Neuronal stem cell (in vitro differentiated cells): ENCODE results near the gene ZBTB40.

Experiments used
- DNase-seq: peaks from one replicate; pipeline ENCODE4 v3.0.0-alpha.2; 2013; ENCODE audit warnings: low spot score
- H2AFZ ChIP-seq: one replicate; pipeline ENCODE4 v1.6.1; 2013; ENCODE audit warnings: mild to moderate bottlenecking, low read length, inconsistent platforms
- H2AK5ac ChIP-seq: 2 replicates; pipeline ENCODE4 v1.6.1; 2013; ENCODE audit warnings: low read depth, mild to moderate bottlenecking, inconsistent platforms, low read length, moderate library complexity, mixed read lengths
- H2BK120ac ChIP-seq: 2 replicates; pipeline ENCODE4 v1.6.1; 2013; ENCODE audit warnings: low read depth, mild to moderate bottlenecking, inconsistent platforms, low read length, moderate library complexity, mixed read lengths
- H2BK12ac ChIP-seq: one replicate; pipeline ENCODE4 v1.6.1; 2013; ENCODE audit warnings: low read length, inconsistent platforms
- H2BK15ac ChIP-seq: 2 replicates; pipeline ENCODE4 v1.6.1; 2013; ENCODE audit warnings: mild to moderate bottlenecking, low read length, inconsistent platforms, mixed read lengths
- H2BK5ac ChIP-seq: one replicate; pipeline ENCODE4 v1.6.1; 2013; ENCODE audit warnings: inconsistent platforms, mild to moderate bottlenecking, low read length, moderate library complexity
- H3K14ac ChIP-seq: one replicate; pipeline ENCODE4 v1.6.1; 2013; ENCODE audit warnings: low read length, inconsistent platforms
- H3K18ac ChIP-seq: 2 replicates; pipeline ENCODE4 v1.6.1; 2013; ENCODE audit warnings: low read length, inconsistent platforms
- H3K23ac ChIP-seq: 2 replicates; pipeline ENCODE4 v1.6.1; 2013; ENCODE audit warnings: low read depth, mild to moderate bottlenecking, mixed read lengths, low read length, inconsistent platforms; ENCODE audit not compliant: poor library complexity
- H3K27ac ChIP-seq: replicated peaks from 3 replicates; pipeline ENCODE4 v1.5.1; 2013; ENCODE audit warnings: low read length, inconsistent platforms
- H3K27me3 ChIP-seq, 3 experiments: 2 replicates each; pipeline ENCODE4 v1.6.1; 2013; ENCODE audit warnings: low read length in 3 of 3, mild to moderate bottlenecking in 2 of 3, inconsistent platforms in 1 of 3, low read depth in 1 of 3, mixed read lengths in 1 of 3, moderate library complexity in 1 of 3; ENCODE audit not compliant: control insufficient read depth in 3 of 3, insufficient read depth in 3 of 3
- H3K36me3 ChIP-seq, 2 donors: replicated peaks in 1 of 2; 2 replicates each; pipeline ENCODE4 v1.6.1; 2013; ENCODE audit warnings: low read length in 2 of 2; ENCODE audit not compliant: control insufficient read depth in 2 of 2, insufficient read depth in 2 of 2
- H3K4ac ChIP-seq: 2 replicates; pipeline ENCODE4 v1.6.1; 2013; ENCODE audit warnings: inconsistent platforms, mild to moderate bottlenecking, low read length, moderate library complexity
- H3K4me1 ChIP-seq, 2 donors: 1 replicate in 1 of 2; 2 replicates in 1 of 2; pipeline ENCODE4 v1.6.1; 2013; ENCODE audit warnings: low read length in 2 of 2, low read depth in 1 of 2; ENCODE audit not compliant: control insufficient read depth in 2 of 2, insufficient read depth in 1 of 2
- H3K4me2 ChIP-seq: one replicate; pipeline ENCODE4 v1.6.1; 2013; ENCODE audit warnings: mild to moderate bottlenecking, low read length, inconsistent platforms; ENCODE audit not compliant: insufficient read depth, poor library complexity, severe bottlenecking
- H3K4me3 ChIP-seq, 2 donors: 2 replicates each; pipeline ENCODE4 v1.5.1; 2013; ENCODE audit warnings: low read length in 2 of 2, mild to moderate bottlenecking in 2 of 2, inconsistent platforms in 1 of 2, moderate library complexity in 1 of 2
- H3K79me1 ChIP-seq: one replicate; pipeline ENCODE4 v1.6.1; 2013; ENCODE audit warnings: low read depth, mild to moderate bottlenecking, inconsistent platforms, low read length, moderate library complexity
- H3K9ac ChIP-seq: one replicate; pipeline ENCODE4 v1.6.1; 2013; ENCODE audit warnings: mild to moderate bottlenecking, low read depth, low read length, inconsistent platforms; ENCODE audit not compliant: poor library complexity
- H3K9me3 ChIP-seq, 2 donors: replicated peaks in 1 of 2; 2 replicates each; pipeline versions ENCODE3 to v1.6.1; 2013; ENCODE audit warnings: low read length in 2 of 2, mild to moderate bottlenecking in 2 of 2, inconsistent platforms in 1 of 2, low read depth in 1 of 2, mixed read lengths in 1 of 2, moderate library complexity in 1 of 2; ENCODE audit not compliant: control insufficient read depth in 2 of 2, insufficient read depth in 1 of 2
- H4K8ac ChIP-seq: one replicate; pipeline ENCODE4 v1.6.1; 2013; ENCODE audit warnings: low read depth, mild to moderate bottlenecking, inconsistent platforms, low read length, moderate library complexity
- H4K91ac ChIP-seq: one replicate; pipeline ENCODE4 v1.6.1; 2013; ENCODE audit warnings: low read length, low read depth, mild to moderate bottlenecking, inconsistent platforms; ENCODE audit not compliant: poor library complexity
- WGBS, 2 donors: extraction: QIAGEN DNeasy Blood & Tissue Kit; methylation state at CpG; one replicate each; pipeline ENCODE4 v1.1.7; 2013; ENCODE audit warnings: missing lambda C conversion rate in 2 of 2, mixed read lengths in 1 of 2; ENCODE audit not compliant: insufficient read length in 2 of 2, insufficient replicate concordance in 1 of 2; ENCODE audit errors: extremely low coverage in 2 of 2; 5-methylcytosine and 5-hydroxymethylcytosine counted together

ZBTB40 gene

GRCh38 chr1:22411589-22411988 lies 40.1 kb upstream of the ZBTB40 start:
- H3K4me1 ChIP-seq: peaks cover 2 to 7% of the 10 kb centered on the region in 2 donors
- no peaks in the 10 kb centered on the region for H3K9me3 ChIP-seq
- H3K18ac ChIP-seq: no peak overlapping the region
- H3K27me3 ChIP-seq: peaks cover 0 to 24% (median 0%) of the 10 kb centered on the region in 3 experiments
- H2AFZ ChIP-seq: no peak overlapping the region
- no peak overlapping the region for H2BK5ac ChIP-seq
- H2BK12ac ChIP-seq: no peak overlapping the region
- no peak overlapping the region for H2AK5ac ChIP-seq
- H3K4me3 ChIP-seq: no peak overlapping the region
- H3K79me1 ChIP-seq: no peaks in the 10 kb centered on the region
- H3K27ac ChIP-seq: no peak overlapping the region
- H3K14ac ChIP-seq: no peak overlapping the region
- H4K8ac ChIP-seq: no peak overlapping the region
- no peak overlapping the region for H4K91ac ChIP-seq
- no peak overlapping the region for H3K23ac ChIP-seq
- H3K4me2 ChIP-seq: no peak overlapping the region
- no peaks in the 10 kb centered on the region for H3K36me3 ChIP-seq
- H2BK120ac ChIP-seq: no peak overlapping the region
- no peak overlapping the region for H2BK15ac ChIP-seq
- no peak overlapping the region for H3K9ac ChIP-seq
- no peak for DNase-seq
- no peak overlapping the region for H3K4ac ChIP-seq
- WGBS, 2 donors: 100% methylated on average over 1 of the region's 1 CpG; no CpG with 5 or more reads in 1 of the 2 donors

DNA sequence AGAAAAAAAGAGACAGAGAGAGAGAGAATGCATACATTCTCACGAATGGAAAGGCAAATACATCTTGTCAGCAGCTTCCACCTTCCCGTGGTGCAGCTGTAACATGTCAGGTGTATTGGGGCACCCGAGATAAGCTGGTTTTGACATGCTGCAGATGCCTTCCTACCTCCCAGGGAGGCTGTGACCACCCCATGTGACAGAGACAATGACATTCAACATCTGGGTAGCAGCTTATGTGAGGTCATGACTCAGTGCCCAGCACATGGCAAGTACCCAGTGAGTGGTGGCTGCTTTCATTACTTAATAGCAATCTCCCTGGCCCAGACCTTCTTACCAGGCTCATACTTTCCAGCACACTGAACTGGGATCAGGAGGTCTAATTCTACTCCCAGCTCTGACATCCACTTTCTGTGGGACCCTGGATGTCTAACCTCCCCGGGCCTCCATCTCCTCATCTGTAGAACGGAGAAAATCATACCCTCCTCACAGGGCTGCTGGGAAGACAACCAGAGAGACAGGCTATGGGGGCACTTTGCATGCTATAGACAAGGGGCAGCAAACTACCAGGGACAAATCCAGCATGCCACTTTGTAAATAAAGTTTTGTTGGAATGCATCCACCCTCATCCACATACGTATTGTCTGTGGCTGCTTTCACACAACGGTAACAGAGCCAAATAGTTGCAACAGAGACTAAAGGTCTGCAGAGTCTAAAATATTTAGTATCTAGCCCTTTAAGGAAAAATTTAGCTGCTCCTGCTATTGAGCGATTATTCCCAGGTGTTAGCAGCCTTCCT lies 38.5 kb upstream of the ZBTB40 start:
- Histone ChIP-seq H3K18ac (no peak overlapping the region), H3K9me3 (no peaks in the 10 kb centered on the region), H3K4me3 (no peak overlapping the region), H3K14ac (no peak overlapping the region), H3K27ac (no peak overlapping the region), H3K79me1 (no peaks in the 10 kb centered on the region), H2AFZ (no peak overlapping the region), H4K91ac (no peak overlapping the region), H3K27me3 (peaks cover 0 to 27% (median under 1%) of the 10 kb centered on the region in 3 experiments), H3K23ac (no peak overlapping the region), H3K4me1 (peaks cover 2% of the 10 kb centered on the region in 2 donors), H2BK5ac (no peak overlapping the region), H2BK15ac (no peak overlapping the region), H3K9ac (no peak overlapping the region), H3K4me2 (no peak overlapping the region), H3K4ac (no peak overlapping the region), H3K36me3 (no peaks in the 10 kb centered on the region), H2BK120ac (no peak overlapping the region), H4K8ac (no peak overlapping the region), H2AK5ac (no peak overlapping the region), H2BK12ac (no peak overlapping the region)
- no peak for DNase-seq
- WGBS, 2 donors: no CpG with 5 or more reads among the region's 8 CpGs

DNA sequence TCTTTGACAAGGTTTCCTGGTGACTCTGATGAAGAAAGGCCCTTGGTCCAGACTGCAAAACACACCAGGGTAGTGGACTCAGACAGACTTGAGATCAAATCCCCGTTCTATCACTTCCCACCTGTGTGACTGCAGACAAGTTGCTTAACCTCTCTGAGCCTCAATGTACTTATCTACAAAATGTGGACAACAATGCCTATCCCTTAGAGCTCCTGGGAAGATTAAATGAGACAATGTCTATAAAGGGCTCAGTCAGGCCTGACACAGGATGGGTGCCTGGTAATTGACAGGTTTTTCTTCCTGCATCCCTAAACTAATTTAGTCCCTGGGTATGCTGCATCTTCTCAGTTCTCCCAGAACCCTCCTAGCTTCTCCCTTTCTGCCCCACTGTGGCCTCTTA lies 37.9 kb upstream of the ZBTB40 start:
- Histone ChIP-seq H4K91ac (no peak overlapping the region), H2BK15ac (no peak overlapping the region), H3K23ac (no peak overlapping the region), H2BK120ac (no peak overlapping the region), H3K4me3 (no peak overlapping the region), H2BK5ac (no peak overlapping the region), H3K36me3 (no peaks in the 10 kb centered on the region), H3K18ac (no peak overlapping the region), H3K27me3 (peaks cover 0 to 29% (median 2%) of the 10 kb centered on the region in 3 experiments), H3K4me2 (no peak overlapping the region), H3K4me1 (peaks cover 0 to 2% of the 10 kb centered on the region in 2 donors), H3K9me3 (no peaks in the 10 kb centered on the region), H2AFZ (no peak overlapping the region), H2BK12ac (no peak overlapping the region), H2AK5ac (no peak overlapping the region), H3K4ac (no peak overlapping the region), H3K9ac (no peak overlapping the region), H3K14ac (no peak overlapping the region), H3K27ac (no peak overlapping the region), H3K79me1 (no peaks in the 10 kb centered on the region), H4K8ac (no peak overlapping the region)
- no CpG with 5 or more reads among the region's 1 CpG for WGBS, 2 donors
- no peak for DNase-seq

DNA sequence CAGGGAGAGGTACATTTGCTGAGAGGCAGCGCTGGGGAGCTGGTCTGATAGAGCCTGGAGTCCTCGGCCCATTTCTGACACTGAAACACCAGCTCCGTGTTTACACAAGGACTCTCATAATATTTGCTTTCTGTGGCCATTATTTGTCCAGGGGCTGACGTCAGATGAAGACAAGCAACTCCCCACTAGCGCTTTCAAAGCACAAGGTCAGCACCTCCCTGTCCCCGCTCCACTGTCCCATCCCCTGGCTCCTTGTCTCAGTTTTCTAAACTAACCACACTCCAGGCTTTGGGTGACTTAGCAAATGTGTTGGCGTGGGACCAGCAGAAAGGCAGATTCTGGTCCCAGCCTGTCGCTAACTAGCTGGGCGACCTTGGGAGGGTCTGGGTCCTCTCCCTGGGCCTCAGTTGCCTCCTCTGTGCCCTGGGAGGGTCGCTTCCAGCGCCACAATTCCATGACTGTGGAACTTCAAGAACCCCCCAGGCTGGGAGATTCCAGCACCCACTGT lies 37.4 kb upstream of the ZBTB40 start:
- Histone ChIP-seq H3K9ac (no peak overlapping the region), H3K27me3 (peaks cover 0 to 34% (median 2%) of the 10 kb centered on the region in 3 experiments), H2BK120ac (no peak overlapping the region), H3K27ac (no peak overlapping the region), H3K9me3 (no peaks in the 10 kb centered on the region), H2BK5ac (no peak overlapping the region), H3K36me3 (no peaks in the 10 kb centered on the region), H4K8ac (no peak overlapping the region), H2BK15ac (no peak overlapping the region), H2AFZ (peak overlapping the region; percentile 15), H2AK5ac (no peak overlapping the region), H3K4me1 (peaks cover 0 to 4% of the 10 kb centered on the region in 2 donors), H3K23ac (no peak overlapping the region), H3K4ac (no peak overlapping the region), H3K18ac (no peak overlapping the region), H2BK12ac (no peak overlapping the region), H3K79me1 (no peaks in the 10 kb centered on the region), H3K14ac (no peak overlapping the region), H4K91ac (no peak overlapping the region), H3K4me3 (no peak overlapping the region), H3K4me2 (no peak overlapping the region)
- no peak for DNase-seq
- WGBS, 2 donors: no CpG with 5 or more reads among the region's 11 CpGs
